Stimulated activated naive CD4-positive, alpha-beta T cell (primary cell): ENCODE results near the gene P4HA2.
"Not testable (repeated sequence)": the region's sequence is repeated elsewhere in the genome, so short reads cannot be mapped to it uniquely, and the experiment has no call there.

Source experiments
- DNase-seq, 6 experiments: peaks; one replicate each; lab custom pipeline; 2025; lab: John Stamatoyannopoulos, UW

Gene P4HA2

GRCh38 chr5:132199116-132199680, 28.5 kb downstream of the P4HA2 start:
- DNase-seq: no peak

- DNase-seq: no peak
Observed at GRCh38 chr5:132198571-132198970, 29.1 kb downstream of the P4HA2 start.

GRCh38 chr5:132195727-132196126, 31.9 kb downstream of the P4HA2 start:
- DNase-seq: no peak

- DNase-seq: no peak
Observed at GRCh38 chr5:132193165-132193694, 34.4 kb downstream of the P4HA2 start.

- peak in 3 of 6 experiments; percentile 18 to 50 (median 35) for DNase-seq
Observed at GRCh38 chr5:132190161-132190817, 37.4 kb downstream of the P4HA2 start.

GRCh38 chr5:132184588-132184987, 43.1 kb downstream of the P4HA2 start:
- DNase-seq: no peak

GRCh38 chr5:132183723-132184122, 43.9 kb downstream of the P4HA2 start:
- DNase-seq: no peak

- no peak for DNase-seq
Observed at GRCh38 chr5:132182359-132183040, 45.2 kb downstream of the P4HA2 start.

- no peak for DNase-seq
Observed at GRCh38 chr5:132181011-132181629, 46.5 kb downstream of the P4HA2 start.

- DNase-seq: no peak
Observed at GRCh38 chr5:132180134-132180745, 47.4 kb downstream of the P4HA2 start.

GRCh38 chr5:132179405-132179804, 48.2 kb downstream of the P4HA2 start:
- DNase-seq: no peak

- no peak for DNase-seq
Observed at GRCh38 chr5:132177691-132178149, 49.9 kb downstream of the P4HA2 start.

GRCh38 chr5:132176987-132177386, 50.7 kb downstream of the P4HA2 start:
- no peak for DNase-seq

GRCh38 chr5:132176521-132176945, 51.1 kb downstream of the P4HA2 start:
- peak in 1 of 6 experiments; percentile 5 for DNase-seq

GRCh38 chr5:132162945-132163344, 64.7 kb downstream of the P4HA2 start:
- DNase-seq: no peak

- DNase-seq: not testable (repeated sequence)
Observed at GRCh38 chr5:132161574-132162326, 65.9 kb downstream of the P4HA2 start.

GRCh38 chr5:132156413-132156812, 71.2 kb downstream of the P4HA2 start:
- DNase-seq: no peak

- no peak for DNase-seq
Observed at GRCh38 chr5:132150565-132150964, 77.1 kb downstream of the P4HA2 start.

GRCh38 chr5:132147663-132148062, 80.0 kb downstream of the P4HA2 start:
- DNase-seq: no peak

GRCh38 chr5:132145326-132145725, 82.3 kb downstream of the P4HA2 start:
- not testable (repeated sequence) for DNase-seq

- no peak for DNase-seq
Observed at GRCh38 chr5:132143148-132143547, 84.5 kb downstream of the P4HA2 start.
